Stimulated activated CD8-positive, alpha-beta memory T cell treated with anti-CD3 and anti-CD28 coated beads, Interleukin-15, amount 100 ng/mL, for 4 hours (primary cell): ENCODE measurements around the gene DMPK.
A peak's percentile ranks its signal among the peaks of the same experiment; 100 is the strongest.
"Not testable (repeated sequence)": the region's sequence is repeated elsewhere in the genome, so short reads cannot be mapped to it uniquely, and the experiment has no call there.

Experiments used
- DNase-seq, 2 donors: peaks; one replicate each; pipeline ENCODE4 v3.0.0-alpha.2; 2020; ENCODE audit warnings: low read depth in 2 of 2

DMPK gene

DNA sequence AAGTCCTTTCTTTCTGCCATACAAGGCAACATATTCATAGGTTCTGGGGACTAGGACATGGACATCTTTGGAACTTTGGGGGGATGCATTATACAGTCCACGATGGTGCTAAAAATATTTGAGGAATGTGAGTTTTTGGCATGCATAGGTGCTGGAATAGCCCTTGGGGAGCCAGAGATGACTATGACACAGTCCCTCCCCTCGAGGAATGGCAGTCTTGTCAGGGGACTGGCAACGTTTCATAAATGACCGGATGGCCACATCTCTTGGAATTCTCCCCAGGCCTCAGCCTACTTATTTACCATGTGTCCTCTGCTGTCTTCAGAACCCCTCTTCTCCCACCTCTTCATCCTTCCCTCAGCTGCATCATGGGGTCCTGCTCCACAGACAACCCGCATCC, 35.4 kb downstream of the DMPK start:
- DNase-seq, result no peak

DNA sequence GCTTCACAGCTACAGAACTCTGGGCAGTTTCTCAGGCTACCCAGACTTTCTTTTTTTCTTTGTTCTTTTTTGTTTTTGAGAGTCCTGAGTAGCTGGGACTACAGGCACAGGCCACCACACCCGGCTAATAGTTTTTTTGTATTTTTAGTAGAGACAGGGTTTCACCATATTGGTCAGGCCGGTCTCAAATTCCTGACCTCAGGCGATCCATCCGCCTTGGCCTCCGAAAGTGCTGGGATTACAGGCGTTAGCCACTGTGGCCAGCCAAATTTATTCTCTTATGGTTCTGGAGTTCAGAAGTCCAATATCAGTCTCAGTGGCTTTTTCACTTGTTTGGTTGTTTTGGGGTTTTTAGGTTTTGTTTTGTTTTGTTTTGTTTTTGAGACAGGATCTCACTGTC, 36.7 kb downstream of the DMPK start:
- DNase-seq, result no peak

DNA sequence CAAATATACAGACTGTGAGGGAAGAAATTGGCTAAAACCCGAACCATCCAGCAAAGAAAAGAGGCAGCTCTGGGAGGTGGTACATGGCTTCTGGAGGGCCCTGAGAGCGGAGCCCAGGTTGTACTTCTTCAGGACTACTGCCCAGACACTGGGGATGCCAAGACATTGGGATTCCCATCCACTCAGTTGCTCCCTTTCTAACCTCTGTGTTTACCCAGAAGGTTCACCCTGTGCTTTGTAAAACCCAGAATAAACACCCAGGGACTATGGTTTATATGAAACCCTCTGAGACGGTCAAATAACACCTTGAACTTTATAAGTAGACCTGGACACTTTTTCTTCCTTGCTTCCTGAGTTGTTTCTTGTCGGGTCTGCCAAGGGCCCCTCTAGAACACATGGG, 39.3 kb downstream of the DMPK start:
- DNase-seq, result no peak

DNA sequence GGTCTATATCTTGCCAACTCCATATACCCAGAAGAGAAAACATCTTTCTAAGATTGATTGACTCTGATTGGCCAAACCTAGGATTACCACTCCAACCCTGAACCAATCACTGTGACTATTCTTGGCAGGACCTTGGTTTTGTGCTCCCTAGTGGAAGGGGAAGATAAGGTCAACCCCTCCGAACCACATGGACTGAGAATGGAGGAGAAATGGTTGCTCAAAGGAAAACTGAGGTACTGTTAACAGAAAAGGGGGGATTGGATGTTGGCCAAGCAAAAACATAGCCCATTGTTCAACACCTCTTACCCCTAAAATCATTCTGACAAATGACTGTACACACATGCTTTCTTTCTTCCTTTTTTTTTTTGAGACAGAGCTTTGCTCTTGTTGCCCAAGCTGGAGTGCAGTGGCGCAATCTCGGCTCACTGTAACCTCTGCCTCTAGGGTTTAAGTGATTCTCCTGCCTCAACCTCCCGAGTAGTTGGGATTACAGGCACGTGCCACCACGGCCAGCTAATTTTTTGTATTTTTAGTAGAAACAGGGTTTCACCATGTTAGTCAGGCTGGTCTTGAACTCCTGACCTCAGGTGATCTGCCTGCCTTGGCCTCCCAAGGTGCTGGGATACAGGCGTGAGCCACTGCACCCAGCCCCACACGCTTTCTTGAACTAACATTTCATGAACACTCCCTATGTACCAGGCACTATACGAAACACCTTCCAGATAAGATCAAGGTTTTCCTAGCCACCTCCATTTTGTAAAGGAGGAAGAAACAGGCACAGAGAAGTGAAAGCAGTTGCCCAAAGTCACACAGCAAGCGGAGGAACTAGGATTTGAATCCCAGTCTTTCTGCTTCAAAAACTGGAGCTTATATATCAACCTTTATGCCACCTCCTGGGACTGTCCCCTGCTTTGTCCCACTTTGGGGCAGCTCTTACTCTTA, 42.5 kb downstream of the DMPK start:
- DNase-seq, result no peak

DNA sequence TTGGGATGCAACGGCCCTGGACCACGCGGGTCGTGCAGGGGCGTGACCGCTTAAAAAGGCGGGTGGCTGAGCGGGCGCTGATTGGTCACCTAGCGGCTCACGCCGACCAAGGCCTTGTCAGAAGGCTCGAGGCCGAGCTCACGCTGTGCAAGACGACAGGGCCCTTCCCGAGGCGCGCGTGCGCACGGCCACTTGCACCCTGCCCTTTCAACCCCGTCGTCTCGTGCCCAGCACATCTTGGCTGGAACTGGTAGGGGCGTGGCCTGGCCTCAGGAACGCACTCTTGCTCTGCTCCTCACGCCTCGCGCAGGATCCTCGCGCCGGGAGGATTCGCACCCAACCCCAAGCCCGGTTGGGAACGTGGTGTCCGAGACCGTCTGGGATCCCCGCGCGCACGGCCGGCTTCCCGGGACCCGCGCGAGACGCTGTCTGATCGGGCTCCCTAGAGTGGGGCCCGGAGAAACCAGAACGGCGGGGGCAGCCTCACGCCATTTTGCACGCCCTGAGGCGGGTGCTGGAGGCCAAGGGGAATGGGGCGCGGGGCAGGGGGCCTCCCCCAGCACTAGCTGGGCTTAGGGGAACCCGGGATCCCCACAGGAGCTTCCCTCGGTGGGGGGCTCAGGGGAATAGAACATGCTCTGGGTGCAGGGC, 49.0 kb downstream of the DMPK start, which contains the start of gene MEIOSIN:
Gene MEIOSIN (plus strand): TSS at position 280 of the 651 bp plus-strand sequence. CDS start 1,938 bp downstream, outside the sequence.
- no peak for DNase-seq

DNA sequence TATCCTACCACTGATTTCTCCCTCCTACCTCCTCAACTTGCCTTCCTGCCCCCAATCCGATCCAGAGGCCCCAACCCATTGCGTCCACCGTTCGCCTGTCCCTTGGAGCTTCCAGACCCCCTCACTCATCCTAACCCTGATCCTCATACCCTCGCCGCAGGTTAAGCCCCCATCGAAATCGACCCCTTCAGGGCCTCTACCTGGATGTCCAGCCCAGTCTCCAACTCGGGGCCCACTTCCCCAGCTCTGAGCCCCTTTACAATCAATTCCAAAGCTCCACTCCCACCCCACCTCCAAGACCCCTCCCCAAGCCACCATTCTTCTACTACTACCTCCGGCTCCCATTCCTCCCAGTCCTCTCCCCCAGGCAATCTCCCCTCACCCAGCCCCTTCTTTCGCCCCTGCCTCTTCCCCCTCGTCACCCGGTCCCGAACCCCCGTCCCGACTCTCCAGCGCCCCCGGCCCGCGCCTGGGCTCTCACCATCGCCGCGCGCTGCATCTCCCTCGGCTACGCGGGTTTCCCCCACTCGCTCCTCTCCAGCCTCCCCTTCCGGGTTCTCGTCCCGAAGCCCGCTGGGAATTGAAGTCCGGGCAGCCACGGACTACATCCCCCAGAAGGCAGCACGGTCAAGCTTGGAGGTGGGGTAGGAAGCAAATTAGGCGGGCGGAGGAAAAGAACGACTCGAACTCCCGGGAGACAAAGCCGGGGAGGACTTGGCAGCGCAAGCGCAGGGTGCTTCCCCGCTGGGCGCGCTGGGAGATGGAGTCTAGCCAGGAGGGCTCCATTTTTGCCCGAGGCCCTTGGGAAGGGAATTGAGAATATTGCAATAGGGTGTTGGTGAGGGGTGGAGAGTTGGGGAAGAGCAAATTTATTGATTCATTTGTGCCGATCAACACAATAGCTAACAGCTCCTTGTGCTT, 51.7 kb downstream of the DMPK start, which contains the start of gene FBXO46:
Gene FBXO46 (minus strand): TSS at position 529 of the 921 bp plus-strand sequence. CDS start 17,401 bp downstream, outside the sequence.
- peak; percentile 83 to 87 for DNase-seq

DNA sequence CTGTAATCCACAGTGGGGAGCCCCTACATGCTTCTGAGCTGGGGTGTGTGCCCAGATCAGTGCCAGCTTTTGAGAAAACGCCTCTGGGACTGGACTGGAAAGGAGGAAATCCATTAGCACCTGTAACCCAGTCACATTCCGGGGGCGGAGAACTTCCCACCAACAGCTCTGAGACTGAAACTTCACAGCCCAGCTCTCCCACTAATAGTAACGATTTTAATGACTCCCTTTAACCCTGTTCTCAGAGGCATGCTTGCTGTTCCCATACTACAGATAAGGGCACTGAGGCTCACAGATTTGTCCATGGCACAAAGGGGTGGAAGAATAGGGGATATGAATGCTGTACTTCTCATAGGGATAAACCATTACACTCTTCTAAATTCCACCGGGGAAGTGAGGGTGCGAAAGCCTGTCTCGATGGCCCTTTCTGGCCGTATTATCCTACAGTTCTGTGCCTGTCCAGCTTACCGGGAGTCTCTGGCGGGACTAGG, 52.4 kb downstream of the DMPK start:
- no peak for DNase-seq

DNA sequence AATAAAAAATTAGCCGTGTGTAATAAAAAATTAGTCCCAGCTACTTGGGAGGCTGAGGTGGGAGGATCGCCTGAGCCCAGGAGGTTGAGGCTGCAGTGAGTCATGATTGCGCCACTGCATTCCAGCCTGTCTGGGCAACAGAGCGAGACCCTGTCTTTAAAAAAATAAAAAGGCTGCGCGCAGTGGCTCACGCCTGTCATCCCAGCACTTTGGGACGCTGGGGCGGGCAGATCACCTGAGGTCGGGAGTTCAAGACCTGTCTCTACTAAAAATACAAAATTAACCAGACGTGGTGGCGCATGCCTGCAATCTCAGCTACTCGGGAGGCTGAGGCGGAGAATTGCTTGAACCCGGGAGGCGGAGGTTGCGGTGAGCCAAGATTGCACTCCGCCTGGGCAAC, 53.6 kb downstream of the DMPK start:
- not testable (repeated sequence) for DNase-seq

DNA sequence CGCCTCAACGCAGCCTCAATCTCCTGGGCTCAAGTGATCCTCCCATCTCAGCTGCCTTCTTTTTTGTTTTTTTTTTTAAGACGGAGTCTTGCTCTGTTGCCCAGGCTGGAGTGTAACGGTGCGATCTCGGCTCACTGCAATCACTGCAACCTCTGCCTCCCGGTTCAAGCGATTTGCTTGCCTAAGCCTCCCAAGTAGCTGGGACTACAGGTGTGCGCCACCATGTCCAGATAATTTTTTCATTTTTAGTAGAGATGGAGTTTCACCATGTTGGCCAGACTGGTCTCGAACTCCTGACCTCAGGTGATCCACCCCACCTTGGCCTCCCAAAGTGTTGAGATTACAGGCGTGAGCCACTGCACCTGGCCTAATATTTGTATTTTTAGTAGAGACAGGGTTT, 62.2 kb downstream of the DMPK start:
- DNase-seq, result not testable (repeated sequence)
